Activated T-cell treated with anti-CD3 and anti-CD28 coated beads, Interleukin-2, amount 50 U/mL, for 48 hours (primary cell): ENCODE measurements around the gene HSPB1.
"Not testable (repeated sequence)": the region's sequence is repeated elsewhere in the genome, so short reads cannot be mapped to it uniquely, and the experiment has no call there.

Experiments
- DNase-seq, 2 experiments: peaks; one replicate each; pipeline ENCODE4 v3.0.0-alpha.2; 2020

HSPB1 gene

GRCh38 chr7:76282344-76283253, 19.9 kb upstream of the HSPB1 start:
- DNase-seq = no peak

DNA sequence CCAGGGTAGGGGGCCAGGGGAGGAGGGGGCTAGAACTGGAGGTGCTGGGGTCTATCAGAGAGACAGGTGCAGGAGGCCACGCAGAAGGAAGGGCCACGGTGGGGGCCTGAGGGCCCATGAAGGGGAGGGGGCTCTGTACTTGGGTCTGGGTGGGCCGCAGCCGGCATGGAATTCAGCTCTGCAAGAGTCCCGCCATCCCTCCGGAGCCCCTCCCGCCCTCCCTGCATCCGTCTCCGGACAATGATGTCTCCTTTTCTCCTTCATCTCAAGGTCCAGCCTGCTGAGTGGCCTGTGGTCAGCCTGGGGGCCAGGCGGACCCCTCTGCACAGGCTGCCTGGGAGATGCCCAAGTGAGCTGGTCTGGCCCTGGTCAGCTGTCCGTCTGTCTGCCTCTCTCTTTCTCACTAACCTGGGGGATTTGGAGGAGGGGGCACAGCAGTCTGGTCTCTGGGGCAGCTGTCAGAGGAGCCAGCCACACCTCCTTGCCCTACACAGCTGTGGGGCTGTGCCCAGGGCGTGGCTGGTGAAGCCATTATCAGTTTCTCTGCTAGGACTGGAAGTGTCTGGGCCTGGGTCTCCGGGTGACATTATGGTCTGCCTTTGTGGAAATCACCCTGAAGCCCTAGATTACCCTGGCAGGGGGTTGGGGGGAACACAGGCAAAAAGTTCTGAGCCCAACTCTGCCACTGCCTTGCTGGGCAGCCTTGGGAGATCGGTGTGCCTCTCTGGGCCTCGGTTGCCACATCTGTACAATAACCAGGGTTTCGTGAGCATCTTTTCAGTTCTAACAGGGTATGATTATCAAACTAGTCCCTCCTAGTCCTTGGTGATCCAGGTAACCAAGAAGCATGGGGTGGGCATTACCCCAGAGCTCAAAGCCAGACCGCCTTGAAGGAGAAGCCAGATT, 19.0 kb upstream of the HSPB1 start:
- no peak for DNase-seq

DNA sequence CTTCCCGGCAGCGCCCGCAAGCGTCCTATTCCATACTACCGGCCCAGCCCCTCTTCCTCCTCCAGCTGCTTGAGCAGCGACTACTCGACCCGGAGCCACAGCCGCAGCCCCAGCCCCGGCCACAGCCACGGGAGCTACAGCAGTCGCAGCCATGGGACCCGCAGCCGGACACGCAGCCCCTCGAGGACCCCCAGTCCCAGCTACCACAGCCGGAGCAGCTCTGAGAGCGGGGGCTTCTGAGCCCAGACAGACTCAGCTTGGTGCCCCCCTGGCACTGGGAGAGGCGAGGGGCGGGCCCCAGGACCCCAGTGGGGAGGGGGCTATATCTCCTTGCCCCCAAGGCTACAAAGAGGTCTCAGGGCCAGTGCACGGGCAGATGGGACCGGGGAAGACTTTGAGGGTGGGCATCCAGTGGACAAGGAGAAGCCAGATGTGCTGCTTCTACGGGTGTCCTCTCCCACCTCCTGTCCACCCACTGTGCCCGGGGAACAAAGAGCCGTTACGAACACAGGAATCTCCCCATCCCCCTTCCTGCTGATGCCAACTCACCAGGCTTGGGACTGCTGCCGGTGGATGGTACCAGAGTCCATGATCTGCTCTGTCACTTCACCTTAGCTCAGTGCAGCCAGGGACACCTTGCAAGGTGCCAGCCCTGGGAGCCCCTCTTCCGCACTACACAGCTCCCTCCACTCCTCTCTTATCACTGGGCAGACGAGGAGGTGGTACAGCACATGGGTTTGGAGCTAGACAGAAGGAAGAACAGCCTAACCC, 16.7 kb upstream of the HSPB1 start:
- no peak for DNase-seq

- no peak for DNase-seq
Measured at GRCh38 chr7:76286842-76287403, 15.6 kb upstream of the HSPB1 start.

- DNase-seq = not testable (repeated sequence)
Measured at GRCh38 chr7:76290847-76291350, 11.6 kb upstream of the HSPB1 start.

GRCh38 chr7:76291351-76292212, 10.9 kb upstream of the HSPB1 start:
- peak; percentile 97 to 98 for DNase-seq

DNA sequence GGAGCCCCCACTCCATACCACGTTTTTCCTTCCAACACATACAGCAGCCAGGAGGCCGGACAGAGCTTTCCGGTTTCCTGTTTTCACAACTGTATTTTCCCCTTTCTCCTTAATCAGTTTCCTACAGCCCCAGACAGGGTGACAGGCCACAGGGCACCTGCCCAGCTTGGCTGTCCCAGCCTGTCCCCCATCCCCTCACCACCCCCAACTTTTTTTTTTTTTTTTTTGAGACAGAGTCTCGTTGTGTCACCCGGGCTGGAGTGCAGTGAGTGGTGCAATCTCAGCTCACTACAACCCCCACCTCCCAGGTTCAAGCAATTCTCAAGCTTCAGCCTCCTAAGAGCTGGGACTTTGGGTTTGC, 10.3 kb upstream of the HSPB1 start:
- no peak for DNase-seq

DNA sequence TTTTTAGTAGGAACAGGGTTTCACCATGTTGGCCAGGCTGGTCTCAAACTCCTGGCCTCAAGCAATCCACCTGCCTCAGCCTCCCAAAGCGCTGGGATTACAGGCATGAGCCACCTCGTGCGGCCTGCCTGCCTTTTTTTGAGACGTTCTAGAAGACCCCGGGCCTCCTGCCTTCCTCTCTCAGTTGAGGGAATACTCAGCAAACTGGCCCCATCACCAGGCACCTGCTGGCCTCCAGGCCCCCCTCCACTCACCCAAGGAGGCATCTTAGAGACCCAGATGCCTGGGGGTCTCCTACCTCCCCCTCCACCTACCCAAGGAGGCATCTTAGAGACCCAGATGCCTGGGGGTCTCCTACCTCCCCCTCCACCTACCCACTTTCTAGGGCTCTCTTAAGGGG, 9.6 kb upstream of the HSPB1 start:
- DNase-seq = not testable (repeated sequence)

GRCh38 chr7:76293407-76293901, 9.0 kb upstream of the HSPB1 start:
- no peak for DNase-seq

DNA sequence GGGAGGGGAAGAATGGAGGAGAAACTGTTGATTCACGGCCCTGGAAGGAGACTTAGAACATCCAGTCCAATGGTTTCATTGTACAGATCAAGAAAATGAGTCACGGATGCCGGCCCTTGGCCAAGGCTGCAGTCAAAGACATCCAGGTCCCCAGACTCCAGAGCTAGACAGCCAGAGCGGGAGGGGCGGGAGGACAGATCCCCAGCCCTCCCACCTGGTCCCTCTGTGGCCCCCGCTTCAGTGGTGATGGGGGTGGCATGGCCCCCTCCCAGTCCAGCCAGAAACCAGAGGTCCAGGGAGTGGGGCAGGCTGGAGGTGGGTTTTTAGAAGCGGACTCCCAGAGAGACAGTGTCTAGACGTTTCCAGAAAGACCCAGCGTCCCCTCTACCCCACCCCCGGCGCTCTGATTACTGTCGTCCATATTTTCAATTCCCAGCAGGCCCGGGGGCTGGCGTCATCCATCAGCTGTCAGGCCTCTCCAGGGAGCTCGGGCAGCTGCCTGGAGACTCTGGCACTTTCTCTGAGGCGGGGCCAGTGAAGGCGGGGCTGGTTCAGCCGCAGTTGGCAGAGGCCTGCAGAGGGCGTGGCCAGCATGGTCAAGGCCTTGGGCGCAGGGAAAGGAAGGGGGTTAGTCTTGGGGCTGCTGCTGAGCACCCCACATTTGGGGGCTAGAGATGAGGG, 8.0 kb upstream of the HSPB1 start:
- DNase-seq = peak in 1 of 2 experiments; percentile 28

- DNase-seq = no peak
Measured at GRCh38 chr7:76296743-76297740, 5.4 kb upstream of the HSPB1 start.

DNA sequence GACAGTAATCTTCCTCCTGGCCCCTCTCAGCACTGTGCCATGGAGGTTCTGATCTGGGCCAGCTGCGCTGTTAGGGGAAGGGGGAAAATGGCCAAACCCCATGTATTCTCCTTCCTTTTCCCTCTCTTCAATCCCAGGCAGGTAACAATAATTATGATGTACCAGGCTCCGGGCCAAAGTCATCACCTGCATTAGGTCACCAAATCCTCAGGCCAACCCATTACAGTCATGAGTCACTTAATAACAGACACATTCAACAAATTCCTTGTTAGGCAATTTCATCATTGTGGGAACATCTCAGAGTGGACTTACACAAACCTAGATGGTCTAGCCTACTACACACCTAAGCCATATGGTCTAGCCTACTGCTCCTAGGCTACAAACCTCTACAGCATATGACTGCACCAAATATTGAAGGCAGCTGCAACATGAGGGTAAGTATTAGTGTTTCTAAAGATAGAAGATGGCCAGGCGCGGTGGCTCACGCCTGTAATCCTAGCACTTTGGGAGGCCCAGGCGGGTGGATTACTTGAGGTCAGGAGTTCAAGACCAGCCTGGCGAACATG, 2.2 kb upstream of the HSPB1 start:
- DNase-seq = no peak

DNA sequence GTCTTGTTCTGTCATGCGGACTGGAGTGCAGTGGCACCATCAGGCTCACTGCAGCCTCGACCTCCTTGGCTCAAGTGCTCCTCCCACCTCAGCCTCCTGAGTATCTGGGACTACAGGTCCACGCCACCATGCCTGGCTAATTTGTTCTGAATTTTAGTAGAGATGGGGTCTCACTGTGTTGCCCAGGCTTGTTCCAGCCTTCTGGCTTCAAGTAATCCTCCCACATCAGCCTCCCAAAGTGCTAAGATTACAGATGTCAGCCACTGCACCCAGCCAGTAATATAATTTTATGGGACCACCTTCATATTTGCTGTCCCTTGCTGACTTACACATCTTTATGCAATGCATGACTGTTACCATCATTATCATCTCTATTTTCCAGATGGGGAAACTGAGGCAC, 1.5 kb upstream of the HSPB1 start:
- no peak for DNase-seq

GRCh38 chr7:76303202-76304147, 1.0 kb downstream of the HSPB1 start:
- DNase-seq = peak; percentile 82 to 85

DNA sequence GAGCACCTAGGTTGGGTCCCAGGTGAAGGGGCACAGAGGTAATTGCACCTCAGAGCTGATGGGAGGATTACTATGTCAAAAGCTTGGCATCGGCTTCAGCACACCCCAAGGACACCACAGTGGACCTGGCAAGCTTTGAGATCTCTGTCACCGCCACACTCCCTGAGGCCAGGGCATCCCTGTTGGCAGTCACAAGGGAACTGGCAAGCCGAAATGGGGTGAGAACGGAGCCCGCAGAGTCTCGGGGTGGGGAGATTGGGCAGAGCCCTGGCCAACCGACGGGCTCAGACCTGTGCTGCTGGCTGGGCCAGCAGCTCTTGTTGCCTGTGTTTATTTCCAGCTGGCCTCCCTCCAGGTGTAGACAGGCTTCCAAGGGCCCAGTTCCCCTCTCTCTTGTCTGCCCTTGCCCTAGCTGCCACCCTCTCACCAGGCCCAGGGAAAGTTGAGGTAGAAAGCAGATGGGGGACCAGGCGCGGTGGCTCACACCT, 2.5 kb downstream of the HSPB1 start:
- no peak for DNase-seq

- DNase-seq = not testable (repeated sequence)
Measured at GRCh38 chr7:76308874-76309273, 6.4 kb downstream of the HSPB1 start.

DNA sequence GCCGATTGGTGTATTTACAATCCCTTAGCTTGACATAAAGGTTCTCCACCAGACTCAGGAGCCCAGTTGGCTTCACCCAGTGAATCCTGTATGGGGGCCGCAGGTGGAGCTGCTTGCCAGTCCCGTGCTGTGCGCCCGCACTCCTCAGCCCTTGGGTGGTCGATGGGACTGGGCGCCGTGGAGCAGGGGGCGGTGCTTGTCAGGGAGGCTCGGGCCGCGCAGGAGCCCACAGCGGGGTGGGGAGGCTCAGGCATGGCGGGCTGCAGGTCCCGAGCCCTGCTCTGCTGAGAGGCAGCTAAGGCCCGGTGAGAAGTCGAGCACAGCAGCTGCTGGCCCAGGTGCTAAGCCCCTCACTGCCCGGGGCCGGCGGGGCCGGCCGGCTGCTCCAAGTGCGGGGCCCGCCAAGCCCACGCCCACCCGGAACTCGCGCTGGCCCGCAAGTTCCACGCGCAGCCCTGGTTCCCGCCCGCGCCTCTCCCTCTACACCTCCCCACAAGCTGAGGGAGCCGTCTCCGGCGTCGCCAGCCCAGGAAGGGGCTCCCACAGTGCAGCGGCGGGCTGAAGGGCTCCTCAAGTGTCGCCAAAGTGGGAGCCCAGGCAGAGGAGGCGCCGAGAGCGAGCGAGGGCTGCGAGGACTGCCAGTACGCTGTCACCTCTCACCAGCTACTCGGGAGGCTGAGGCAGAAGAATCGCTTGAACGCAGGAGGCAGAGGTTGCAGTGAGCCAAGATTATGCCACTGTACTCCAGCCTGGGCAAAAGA, 7.0 kb downstream of the HSPB1 start:
- not testable (repeated sequence) for DNase-seq
